SW480 (cell line): ENCODE results near the gene TACR2.

Experiments used
- DNase-seq: peaks from one replicate; pipeline ENCODE4 v3.0.0-alpha.2; 2016; ENCODE audit warnings: low spot score

Gene TACR2

GRCh38 chr10:69402386-69402785 lies 14.3 kb downstream of the TACR2 start:
- no peak for DNase-seq

- DNase-seq: no peak
Measured at GRCh38 chr10:69401416-69401815, 15.3 kb downstream of the TACR2 start.

GRCh38 chr10:69400936-69401335 lies 15.8 kb downstream of the TACR2 start:
- DNase-seq: no peak

- DNase-seq: no peak
Measured at GRCh38 chr10:69398466-69398865, 18.3 kb downstream of the TACR2 start.

GRCh38 chr10:69397972-69398371 lies 18.7 kb downstream of the TACR2 start:
- no peak for DNase-seq

- no peak for DNase-seq
Measured at GRCh38 chr10:69394020-69394419, 22.7 kb downstream of the TACR2 start.

GRCh38 chr10:69392481-69393000 lies 24.2 kb downstream of the TACR2 start:
- DNase-seq: peak; percentile 71

- no peak for DNase-seq
Measured at GRCh38 chr10:69391158-69391557, 25.6 kb downstream of the TACR2 start.

GRCh38 chr10:69389827-69390490 lies 26.8 kb downstream of the TACR2 start:
- peak; percentile 8 for DNase-seq

- no peak for DNase-seq
Measured at GRCh38 chr10:69388488-69388887, 28.2 kb downstream of the TACR2 start.

GRCh38 chr10:69387500-69387899 lies 29.2 kb downstream of the TACR2 start:
- DNase-seq: no peak

GRCh38 chr10:69385454-69386350 lies 31.0 kb downstream of the TACR2 start:
- DNase-seq: no peak

GRCh38 chr10:69384320-69384719 lies 32.4 kb downstream of the TACR2 start:
- DNase-seq: no peak

GRCh38 chr10:69383558-69383957 lies 33.2 kb downstream of the TACR2 start:
- no peak for DNase-seq

GRCh38 chr10:69382382-69383117 lies 34.2 kb downstream of the TACR2 start:
- DNase-seq: no peak

- DNase-seq: no peak
Measured at GRCh38 chr10:69379800-69380199, 36.9 kb downstream of the TACR2 start.

- no peak for DNase-seq
Measured at GRCh38 chr10:69377933-69378332, 38.8 kb downstream of the TACR2 start.

- no peak for DNase-seq
Measured at GRCh38 chr10:69377191-69377590, 39.5 kb downstream of the TACR2 start.

- DNase-seq: no peak
Measured at GRCh38 chr10:69376662-69377061, 40.1 kb downstream of the TACR2 start.

- DNase-seq: no peak
Measured at GRCh38 chr10:69375307-69376151, 41.2 kb downstream of the TACR2 start.

- no peak for DNase-seq
Measured at GRCh38 chr10:69374931-69375306, 41.8 kb downstream of the TACR2 start.

GRCh38 chr10:69374242-69374641 lies 42.5 kb downstream of the TACR2 start:
- no peak for DNase-seq
